SK-N-SH (cell line): Measurements from ENCODE around the gene FAM9A. TPM values are rescaled to one million over a fixed set of nuclear protein-coding genes. Genes with fewer than 3 reads are reported as not detected.
A peak's percentile ranks its signal among the peaks of the same experiment; 100 is the strongest.

Source experiments
- CTCF ChIA-PET: fragments of 300-600, 350-600 bp; formaldehyde crosslinking; extraction: SDS; loops from one replicate; lab custom pipeline; 2021; lab: Yijun Ruan, JAX
- POLR2A ChIA-PET: fragments of 350-600 bp; sonication (Branson Sonifier 250); formaldehyde crosslinking; extraction: SDS; loops from one replicate; lab custom pipeline; 2020; ENCODE audit warnings: antibody characterized with exemption, inconsistent platforms; lab: Yijun Ruan, JAX
- DNase-seq: peaks from one replicate; pipeline ENCODE4 v3.0.0; 2012
- H2AFZ ChIP-seq: fragments of 200-600 bp; sonication (generic); 2 replicates; pipeline ENCODE4 v1.8.1; 2016; ENCODE audit warnings: antibody characterized with exemption, mild to moderate bottlenecking, low read depth
- H3F3A ChIP-seq: fragments of 200-600 bp; sonication (generic); replicated peaks from 2 replicates; pipeline ENCODE3; 2016; ENCODE audit warnings: antibody characterized with exemption, mild to moderate bottlenecking; ENCODE audit not compliant: insufficient read depth
- H3K27ac ChIP-seq, 2 experiments: fragments of 200-500 bp in 1 of 2; fragments of 200-600 bp in 1 of 2; sonication (Bioruptor generic) in 1 of 2; sonication (generic), shearing (Covaris generic) in 1 of 2; 2 replicates each; pipeline versions ENCODE4 v1.5.1 to v1.6.1; 2014 to 2016; ENCODE audit warnings: low read depth in 2 of 2, inconsistent platforms in 1 of 2, low read length in 1 of 2, mild to moderate bottlenecking in 1 of 2, mixed read lengths in 1 of 2
- H3K27me3 ChIP-seq: fragments of 200-600 bp; sonication (generic), shearing (Covaris generic); 2 replicates; pipeline ENCODE4 v1.6.1; 2016; ENCODE audit warnings: mixed run types; ENCODE audit not compliant: insufficient read depth
- H3K36me3 ChIP-seq, 2 experiments: fragments of 200-500 bp in 1 of 2; fragments of 200-600 bp in 1 of 2; sonication (Bioruptor generic) in 1 of 2; sonication (generic) in 1 of 2; replicated peaks in 1 of 2; 2 replicates each; pipeline versions ENCODE3 to v1.5.1; 2014 to 2016; ENCODE audit warnings: low read length in 1 of 2, mild to moderate bottlenecking in 1 of 2; ENCODE audit not compliant: insufficient read depth in 2 of 2, control insufficient read depth in 1 of 2
- H3K4me1 ChIP-seq, 2 experiments: fragments of 200-500 bp in 1 of 2; fragments of 200-600 bp in 1 of 2; sonication (Bioruptor generic) in 1 of 2; sonication (generic), shearing (Covaris generic) in 1 of 2; 2 replicates each; pipeline versions ENCODE4 v1.5.1 to v1.6.1; 2014 to 2016; ENCODE audit warnings: low read depth in 1 of 2, low read length in 1 of 2, mixed run types in 1 of 2; ENCODE audit not compliant: insufficient read depth in 2 of 2, control insufficient read depth in 1 of 2
- H3K4me2 ChIP-seq: fragments of 200-600 bp; sonication (generic), shearing (Covaris generic); 2 replicates; pipeline ENCODE4 v1.6.1; 2017; ENCODE audit warnings: mixed run types
- H3K4me3 ChIP-seq, 2 experiments: fragments of 200-500 bp in 1 of 2; fragments of 200-600 bp in 1 of 2; sonication (Bioruptor generic) in 1 of 2; sonication (generic), shearing (Covaris generic) in 1 of 2; 2 replicates each; pipeline versions ENCODE4 v1.5.1 to v1.8.1; 2014 to 2016; ENCODE audit warnings: low read depth in 2 of 2, inconsistent platforms in 1 of 2, low read length in 1 of 2, mild to moderate bottlenecking in 1 of 2, mixed read lengths in 1 of 2, moderate library complexity in 1 of 2
- H3K79me2 ChIP-seq: fragments of 200-600 bp; sonication (generic); 2 replicates; pipeline ENCODE4 v1.8.1; 2017; ENCODE audit warnings: mild to moderate bottlenecking; ENCODE audit not compliant: insufficient read depth
- H3K9ac ChIP-seq: fragments of 200-600 bp; sonication (generic); 2 replicates; pipeline ENCODE4 v1.6.1; 2017; ENCODE audit warnings: mixed run types
- H3K9me2 ChIP-seq: fragments of 200-600 bp; sonication (generic); 2 replicates; pipeline ENCODE4 v1.6.1; 2017; ENCODE audit warnings: mixed run types
- H3K9me3 ChIP-seq: fragments of 200-600 bp; sonication (generic); 2 replicates; pipeline ENCODE4 v1.6.1; 2017; ENCODE audit warnings: mixed run types, mild to moderate bottlenecking, moderate library complexity
- H4K20me1 ChIP-seq: fragments of 200-600 bp; sonication (generic); 2 replicates; pipeline ENCODE4 v1.6.1; 2017; ENCODE audit warnings: mild to moderate bottlenecking, mixed run types; ENCODE audit not compliant: insufficient read depth
- CHD2 ChIP-seq: fragments of 150-350 bp; IDR thresholded peaks from 2 replicates; pipeline ENCODE4 v1.6.1; 2018; ENCODE audit warnings: low read length; ENCODE audit not compliant: partially characterized antibody
- CTCF ChIP-seq: fragments of 200-600 bp; sonication (generic); IDR thresholded peaks from 2 replicates; pipeline ENCODE4 v1.6.1; 2017; ENCODE audit warnings: antibody characterized with exemption, mild to moderate bottlenecking, moderate library complexity
- FOXJ3 ChIP-seq: sonication (generic); formaldehyde crosslinking; IDR thresholded peaks from 2 replicates; pipeline ENCODE4 v1.5.1; 2020; ENCODE audit warnings: mild to moderate bottlenecking, missing genetic modification reagents
- GABPA ChIP-seq: IDR thresholded peaks from 2 replicates; pipeline ENCODE4 v1.4.0; 2012; ENCODE audit warnings: low read depth, mild to moderate bottlenecking
- NRF1 ChIP-seq: IDR thresholded peaks from 2 replicates; pipeline ENCODE4 v1.6.1; 2012; ENCODE audit warnings: low read depth, mild to moderate bottlenecking, low read length
- POLR2AphosphoS5 ChIP-seq: IDR thresholded peaks from 2 replicates; pipeline ENCODE4 v1.6.1; 2012; ENCODE audit warnings: low read depth, low read length
- RAD21 ChIP-seq: IDR thresholded peaks from 2 replicates; pipeline ENCODE4 v1.6.1; 2012; ENCODE audit warnings: mild to moderate bottlenecking, low read length
- RCOR1 ChIP-seq: fragments of 150-350 bp; IDR thresholded peaks from 2 replicates; pipeline ENCODE4 v1.6.1; 2017; ENCODE audit warnings: antibody characterized with exemption, low read length
- RXRA ChIP-seq: IDR thresholded peaks from 2 replicates; pipeline ENCODE4 v1.4.0; 2012; ENCODE audit warnings: low read depth, mild to moderate bottlenecking, borderline replicate concordance
- SIN3A ChIP-seq: IDR thresholded peaks from 2 replicates; pipeline ENCODE4 v1.6.1; 2012; ENCODE audit warnings: low read depth, mild to moderate bottlenecking, low read length, moderate library complexity, borderline replicate concordance
- SMC3 ChIP-seq: IDR thresholded peaks from 2 replicates; pipeline ENCODE4 v1.6.1; 2012; ENCODE audit warnings: low read depth, low read length, improper control_type of control experiment
- TAF1 ChIP-seq: IDR thresholded peaks from 2 replicates; pipeline ENCODE4 v1.6.1; 2012; ENCODE audit warnings: low read depth, mild to moderate bottlenecking, low read length, moderate library complexity, borderline replicate concordance
- TEAD4 ChIP-seq: IDR thresholded peaks from 2 replicates; pipeline ENCODE4 v1.4.0; 2012; ENCODE audit warnings: mild to moderate bottlenecking, borderline replicate concordance; ENCODE audit not compliant: insufficient read depth
- WGBS: methylation state at CpG from one replicate; pipeline ENCODE4 v1.1.6; 2017; ENCODE audit warnings: low lambda C conversion rate; 5-methylcytosine and 5-hydroxymethylcytosine counted together
- polyA plus RNA-seq, 3 experiments: library from polyadenylated mRNA; depleted of rRNA; stranded (reverse); fragments of >200 nt; gene quantifications; 2 replicates each; pipeline ENCODE4 v1.2.3, GENCODE V29; 2012

Gene FAM9A
- polyA plus RNA-seq, 1 of the 3 experiments (the other 2 are of a cell fraction): not detected

- Histone ChIP-seq H3K9me3 (no peaks in the 10 kb centered on the region), H3K9me2 (no peaks in the 10 kb centered on the region), H3K4me1 (no peaks in the 10 kb centered on the region), H4K20me1 (no peaks in the 10 kb centered on the region), H3F3A (no peaks in the 10 kb centered on the region), H3K4me2 (no peak overlapping the region), H2AFZ (no peak overlapping the region), H3K36me3 (no peaks in the 10 kb centered on the region), H3K9ac (no peak overlapping the region), H3K27ac (no peak overlapping the region), H3K4me3 (no peak overlapping the region), H3K79me2 (no peaks in the 10 kb centered on the region), H3K27me3 (no peaks in the 10 kb centered on the region; the same call in 1 of the 2 replicates)
- TF ChIP-seq RAD21 (peak; percentile 59), TEAD4 (no peak), SIN3A (no peak), SMC3 (peak; percentile 48; the same call in 1 of the 2 replicates), RXRA (no peak), CTCF (peak; percentile 87)
- POLR2A ChIA-PET: no interaction called here
- CTCF ChIA-PET: interaction anchor here (0.7 to 1.6 kb wide), 14 partner anchors 10 to 1304 kb away, joined by 3 to 7 read pairs (median 3); no protein-coding TSS in a partner anchor
- DNase-seq: peak; percentile 58
Observed at GRCh38 chrX:8815460-8816065, 14.4 kb upstream of the FAM9A start.

GRCh38 chrX:8813036-8813435 is 11.9 kb upstream of the FAM9A start:
- no peak overlapping the region for H3K4me2 ChIP-seq
- no peaks in the 10 kb centered on the region for H3K4me1 ChIP-seq
- no peak overlapping the region for H3K4me3 ChIP-seq
- no peaks in the 10 kb centered on the region for H3K36me3 ChIP-seq
- H3K9ac ChIP-seq: no peak overlapping the region
- WGBS: 9% methylated on average over 2 of the region's 2 CpGs
- TF ChIP-seq POLR2AphosphoS5 (no peak), FOXJ3 (no peak), GABPA (no peak), CHD2 (no peak), SMC3 (no peak), RAD21 (no peak), NRF1 (no peak), TAF1 (no peak), CTCF (no peak), RXRA (no peak), RCOR1 (no peak)
- CTCF ChIA-PET: no interaction called here
- H3K27me3 ChIP-seq: no peaks in the 10 kb centered on the region; the same call in 1 of the 2 replicates
- no peaks in the 10 kb centered on the region for H4K20me1 ChIP-seq
- DNase-seq: no peak
- H2AFZ ChIP-seq: no peak overlapping the region
- H3F3A ChIP-seq: no peaks in the 10 kb centered on the region
- no peaks in the 10 kb centered on the region for H3K79me2 ChIP-seq
- no peaks in the 10 kb centered on the region for H3K9me3 ChIP-seq
- POLR2A ChIA-PET: no interaction called here
- H3K9me2 ChIP-seq: no peaks in the 10 kb centered on the region
- no peak overlapping the region for H3K27ac ChIP-seq
